Esophagus muscularis mucosa (tissue), 4 donors: ENCODE data around the gene SUPV3L1. TPM values are rescaled to one million over a fixed set of nuclear protein-coding genes. Genes with fewer than 3 reads are reported as not detected.

Experiments used
- DNase-seq: peaks from one replicate; pipeline ENCODE4 v3.0.0-alpha.2; 2017; ENCODE audit errors: extremely low spot score
- H3K27ac ChIP-seq, 4 donors: fragments of 200-600 bp; sonication (generic); replicated peaks in 1 of 4; 1 replicate in 3 of 4; 2 replicates in 1 of 4; pipeline ENCODE4 v1.5.1; 2016 to 2019; ENCODE audit warnings: mild to moderate bottlenecking in 1 of 4
- H3K27me3 ChIP-seq, 4 donors: fragments of 200-600 bp; sonication (generic); one replicate each; pipeline versions ENCODE4 v1.5.1 to v1.6.0; 2016 to 2019
- H3K36me3 ChIP-seq, 4 donors: fragments of 200-600 bp; sonication (generic); one replicate each; pipeline ENCODE4 v1.5.1; 2016 to 2019
- H3K4me1 ChIP-seq, 4 donors: fragments of 200-600 bp; sonication (generic); one replicate each; pipeline ENCODE4 v1.5.1; 2016 to 2019
- H3K4me3 ChIP-seq, 4 donors: fragments of 200-600 bp; sonication (generic); 1 replicate in 2 of 4; 2 replicates in 2 of 4; pipeline ENCODE4 v1.5.1; 2016 to 2019; ENCODE audit warnings: mild to moderate bottlenecking in 4 of 4, moderate library complexity in 1 of 4
- H3K9me3 ChIP-seq, 4 donors: fragments of 200-600 bp; sonication (generic); 1 replicate in 3 of 4; 2 replicates in 1 of 4; pipeline ENCODE4 v1.5.1; 2016 to 2019
- EP300 ChIP-seq: sonication (generic); formaldehyde crosslinking; IDR thresholded peaks from one replicate; pipeline ENCODE4 v1.6.1; 2017; ENCODE audit warnings: antibody characterized with exemption
- POLR2A ChIP-seq: fragments of 450-650 bp; IDR thresholded peaks from one replicate; pipeline ENCODE4 v1.6.1; 2017; ENCODE audit warnings: antibody characterized with exemption, moderate library complexity, mild to moderate bottlenecking, low read depth
- POLR2AphosphoS5 ChIP-seq, 2 donors: sonication (generic); formaldehyde crosslinking; IDR thresholded peaks; one replicate each; pipeline ENCODE4 v1.6.1; 2017; ENCODE audit warnings: antibody characterized with exemption in 2 of 2
- WGBS: methylation state at CpG from one replicate; pipeline ENCODE4 v1.1.5; 2018; 5-methylcytosine and 5-hydroxymethylcytosine counted together
- intact Hi-C: fragments of 100-400 bp; cut with DNase I; formaldehyde crosslinking; loops from one replicate; pipeline ENCODE4 v1.15.1; 2023
- total RNA-seq, 4 donors: library from RNA; depleted of rRNA; stranded (reverse); fragments of >200 nt; gene quantifications; one replicate each; pipeline versions ENCODE4 v1.1.0 to v1.2.1, GENCODE V29; 2016
- TF ChIP-seq, protein P1 (sequence below), 3 experiments: fragments of 200-600 bp in 2 of 3; fragments of 450-650 bp in 1 of 3; sonication (generic) in 2 of 3; IDR thresholded peaks; one replicate each; pipeline ENCODE4 v1.5.1; 2017 to 2019; ENCODE audit warnings: antibody characterized with exemption in 3 of 3, mild to moderate bottlenecking in 2 of 3, moderate library complexity in 1 of 3

SUPV3L1 gene
- total RNA-seq, 4 donors from 2014 or later: 15.4 to 21.9 (median 20.4) TPM

DNA sequence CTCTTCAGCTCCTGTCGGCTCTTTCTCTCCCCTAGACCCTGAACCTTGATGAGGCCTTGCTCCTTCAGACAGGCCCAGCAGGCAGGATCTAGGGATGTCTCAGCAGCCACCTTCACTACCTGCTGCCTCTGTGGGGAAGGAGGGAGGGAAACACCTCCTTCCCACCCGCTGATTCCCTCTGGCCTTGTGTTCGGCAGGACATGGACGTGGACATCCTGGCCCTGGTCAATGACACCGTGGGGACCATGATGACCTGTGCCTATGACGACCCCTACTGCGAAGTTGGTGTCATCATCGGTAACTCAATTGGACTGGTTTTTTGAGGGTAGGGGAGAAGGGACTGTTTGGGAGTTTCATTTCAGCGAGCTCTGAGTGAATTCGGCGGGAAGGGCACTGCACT is 60.4 kb downstream of the SUPV3L1 start:
- intact Hi-C loops: no loop called here
- 86% methylated on average over 8 of the region's 11 CpGs for WGBS
- Histone ChIP-seq H3K4me1 (peaks cover 4 to 21% (median 11%) of the 10 kb centered on the region in 4 donors), H3K27me3 (no peaks in the 10 kb centered on the region), H3K9me3 (no peaks in the 10 kb centered on the region), H3K36me3 (no peaks in the 10 kb centered on the region), H3K4me3 (no peak overlapping the region), H3K27ac (no peak overlapping the region)
- no peak for TF ChIP-seq EP300
- TF ChIP-seq, protein P1, sequence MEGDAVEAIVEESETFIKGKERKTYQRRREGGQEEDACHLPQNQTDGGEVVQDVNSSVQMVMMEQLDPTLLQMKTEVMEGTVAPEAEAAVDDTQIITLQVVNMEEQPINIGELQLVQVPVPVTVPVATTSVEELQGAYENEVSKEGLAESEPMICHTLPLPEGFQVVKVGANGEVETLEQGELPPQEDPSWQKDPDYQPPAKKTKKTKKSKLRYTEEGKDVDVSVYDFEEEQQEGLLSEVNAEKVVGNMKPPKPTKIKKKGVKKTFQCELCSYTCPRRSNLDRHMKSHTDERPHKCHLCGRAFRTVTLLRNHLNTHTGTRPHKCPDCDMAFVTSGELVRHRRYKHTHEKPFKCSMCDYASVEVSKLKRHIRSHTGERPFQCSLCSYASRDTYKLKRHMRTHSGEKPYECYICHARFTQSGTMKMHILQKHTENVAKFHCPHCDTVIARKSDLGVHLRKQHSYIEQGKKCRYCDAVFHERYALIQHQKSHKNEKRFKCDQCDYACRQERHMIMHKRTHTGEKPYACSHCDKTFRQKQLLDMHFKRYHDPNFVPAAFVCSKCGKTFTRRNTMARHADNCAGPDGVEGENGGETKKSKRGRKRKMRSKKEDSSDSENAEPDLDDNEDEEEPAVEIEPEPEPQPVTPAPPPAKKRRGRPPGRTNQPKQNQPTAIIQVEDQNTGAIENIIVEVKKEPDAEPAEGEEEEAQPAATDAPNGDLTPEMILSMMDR (IDR thresholded peaks at IDR 0.05): no peak
- no peak for TF ChIP-seq POLR2AphosphoS5 (IDR thresholded peaks at IDR 0.05)
- no peak for TF ChIP-seq POLR2A
- DNase-seq: no peak

DNA sequence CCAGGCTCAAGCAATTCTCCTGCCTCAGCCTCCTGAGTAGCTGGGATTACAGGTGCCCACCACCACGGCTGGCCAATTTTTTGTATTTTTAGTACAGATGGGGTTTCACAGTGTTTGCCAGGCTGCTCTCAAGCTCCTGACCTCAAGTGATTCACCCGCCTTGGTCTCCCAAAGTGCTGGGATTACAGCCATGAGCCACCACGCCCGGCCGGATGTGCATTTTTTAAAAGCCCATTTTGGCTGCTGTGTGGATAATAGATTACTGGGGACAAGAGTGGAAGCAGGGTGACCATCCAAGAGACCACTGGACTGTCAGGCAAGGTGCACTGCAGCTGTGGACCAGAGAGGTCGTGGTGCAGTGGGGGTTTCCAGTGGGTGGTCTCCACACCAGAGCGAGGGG is 61.5 kb downstream of the SUPV3L1 start:
- H3K27me3 ChIP-seq: no peaks in the 10 kb centered on the region
- H3K9me3 ChIP-seq: no peaks in the 10 kb centered on the region
- peaks cover 4 to 21% (median 11%) of the 10 kb centered on the region in 4 donors for H3K4me1 ChIP-seq
- no peak overlapping the region for H3K4me3 ChIP-seq
- TF ChIP-seq EP300: no peak
- TF ChIP-seq POLR2AphosphoS5 (IDR thresholded peaks at IDR 0.05): no peak
- TF ChIP-seq, protein P1 (IDR thresholded peaks at IDR 0.05): no peak
- TF ChIP-seq POLR2A: no peak
- intact Hi-C loops: no loop called here
- DNase-seq: no peak
- no peak overlapping the region for H3K27ac ChIP-seq
- WGBS: 74% methylated on average over 7 of the region's 7 CpGs
- no peaks in the 10 kb centered on the region for H3K36me3 ChIP-seq

DNA sequence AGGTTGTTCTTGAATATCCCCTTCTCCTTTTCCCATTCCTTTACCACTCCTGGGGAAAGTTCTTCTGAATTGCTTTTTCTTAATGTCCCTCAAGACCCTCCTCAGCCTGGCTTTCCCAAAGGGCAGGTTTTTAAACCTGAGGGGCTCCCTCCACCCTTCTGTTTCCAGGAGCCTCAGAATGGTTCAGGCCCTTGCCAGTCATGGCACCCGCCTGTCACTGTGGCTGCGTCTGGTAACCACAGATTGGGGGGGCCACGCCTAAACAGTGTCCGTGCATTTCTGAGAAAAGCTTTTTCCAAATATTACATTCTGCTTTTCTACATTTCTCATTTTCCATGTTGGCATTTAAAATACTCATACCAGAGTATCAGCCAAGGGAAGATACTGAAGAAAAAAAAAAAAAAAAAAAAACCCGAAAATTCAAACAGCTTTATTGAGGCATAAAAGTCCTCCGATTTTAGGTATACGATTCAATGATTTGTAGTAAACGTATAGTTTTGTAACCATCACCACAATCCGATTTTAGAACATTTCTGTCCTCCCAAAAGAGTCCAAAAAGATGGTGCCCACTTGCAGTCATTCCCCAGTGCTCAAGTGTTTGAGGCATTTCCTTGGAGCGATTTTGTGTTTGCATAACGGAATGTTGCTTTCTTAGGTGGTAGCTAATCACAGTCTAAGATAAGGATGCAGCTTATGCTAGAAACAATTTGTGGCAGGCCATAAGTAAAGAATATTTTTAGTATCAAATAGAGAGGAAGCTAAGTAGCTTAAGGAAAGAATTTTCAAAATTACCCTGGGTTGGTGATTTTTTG is 62.2 kb downstream of the SUPV3L1 start:
- H3K4me3 ChIP-seq: no peak overlapping the region
- 87% methylated on average over 11 of the region's 11 CpGs for WGBS
- H3K27ac ChIP-seq: no peak overlapping the region
- no peaks in the 10 kb centered on the region for H3K36me3 ChIP-seq
- no peak for TF ChIP-seq POLR2A
- no peak for TF ChIP-seq POLR2AphosphoS5 (IDR thresholded peaks at IDR 0.05)
- TF ChIP-seq, protein P1 (IDR thresholded peaks at IDR 0.05): no peak
- no peak for TF ChIP-seq EP300
- intact Hi-C loops: no loop called here
- DNase-seq: no peak
- no peaks in the 10 kb centered on the region for H3K27me3 ChIP-seq
- H3K9me3 ChIP-seq: no peaks in the 10 kb centered on the region
- H3K4me1 ChIP-seq: peaks cover 4 to 21% (median 11%) of the 10 kb centered on the region in 4 donors

DNA sequence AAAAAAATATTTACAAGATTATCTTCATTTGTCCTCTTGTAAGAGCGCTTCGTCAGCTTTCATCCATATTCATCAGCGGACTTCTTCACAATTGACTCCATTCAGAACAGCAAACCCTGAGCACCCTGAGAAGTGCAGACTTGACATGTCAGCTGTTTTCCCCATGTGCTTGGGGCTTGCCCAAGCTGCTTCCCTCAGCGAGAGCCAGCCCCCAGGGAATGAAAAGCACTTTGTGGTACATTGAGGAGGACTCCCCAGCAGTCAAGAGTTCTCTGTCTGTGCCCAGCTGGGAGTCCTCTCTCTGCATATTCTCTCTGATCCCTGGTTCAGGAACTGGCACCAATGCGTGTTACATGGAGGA is 62.8 kb downstream of the SUPV3L1 start:
- 75% methylated on average over 5 of the region's 5 CpGs for WGBS
- TF ChIP-seq, protein P1 (IDR thresholded peaks at IDR 0.05): no peak
- TF ChIP-seq EP300 (no peak), POLR2A (no peak), POLR2AphosphoS5 (IDR thresholded peaks at IDR 0.05) (no peak)
- Histone ChIP-seq H3K27me3 (no peaks in the 10 kb centered on the region), H3K36me3 (no peaks in the 10 kb centered on the region), H3K4me3 (no peak overlapping the region), H3K4me1 (peaks cover 1 to 16% (median 9%) of the 10 kb centered on the region in 4 donors), H3K9me3 (no peaks in the 10 kb centered on the region), H3K27ac (no peak overlapping the region)
- DNase-seq: no peak
- intact Hi-C loops: no loop called here

DNA sequence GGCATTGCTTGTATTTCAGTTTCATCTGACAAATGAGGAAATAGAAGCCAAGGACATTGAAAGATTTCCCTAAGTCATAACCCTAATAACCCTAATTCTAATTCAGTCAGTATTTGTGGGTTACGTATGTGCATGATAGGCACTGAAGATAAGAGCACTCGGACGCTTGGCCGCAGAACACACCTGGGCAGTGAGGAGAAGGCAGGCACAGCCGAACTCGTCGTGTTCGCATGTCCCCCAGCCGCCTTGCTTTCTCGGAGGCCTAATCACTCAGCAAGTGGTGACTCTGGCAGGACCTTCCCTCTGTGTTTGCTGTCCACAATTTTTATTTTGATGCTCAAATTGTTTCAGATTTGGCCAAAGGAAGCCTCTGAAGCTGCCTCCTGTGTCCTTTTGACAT is 63.8 kb downstream of the SUPV3L1 start:
- WGBS: 90% methylated on average over 10 of the region's 10 CpGs
- DNase-seq: no peak
- H3K36me3 ChIP-seq: no peaks in the 10 kb centered on the region
- H3K27ac ChIP-seq: no peak overlapping the region
- peaks cover 0 to 15% (median 7%) of the 10 kb centered on the region in 4 donors for H3K4me1 ChIP-seq
- no peaks in the 10 kb centered on the region for H3K9me3 ChIP-seq
- TF ChIP-seq POLR2AphosphoS5 (IDR thresholded peaks at IDR 0.05) (no peak), EP300 (no peak)
- no peak overlapping the region for H3K4me3 ChIP-seq
- H3K27me3 ChIP-seq: no peaks in the 10 kb centered on the region
- intact Hi-C loops: no loop called here
